Camera-type eye (tissue), 1 donor: ENCODE results near the gene DDX55. TPM values are rescaled to one million over a fixed set of nuclear protein-coding genes. Genes with fewer than 3 reads are reported as not detected.

Source experiments
- total RNA-seq: library from RNA; depleted of rRNA; stranded (reverse); fragments of >200 nt; gene quantifications from one replicate; pipeline ENCODE4 v1.2.3, GENCODE V29; 2014

Gene DDX55, protein sequence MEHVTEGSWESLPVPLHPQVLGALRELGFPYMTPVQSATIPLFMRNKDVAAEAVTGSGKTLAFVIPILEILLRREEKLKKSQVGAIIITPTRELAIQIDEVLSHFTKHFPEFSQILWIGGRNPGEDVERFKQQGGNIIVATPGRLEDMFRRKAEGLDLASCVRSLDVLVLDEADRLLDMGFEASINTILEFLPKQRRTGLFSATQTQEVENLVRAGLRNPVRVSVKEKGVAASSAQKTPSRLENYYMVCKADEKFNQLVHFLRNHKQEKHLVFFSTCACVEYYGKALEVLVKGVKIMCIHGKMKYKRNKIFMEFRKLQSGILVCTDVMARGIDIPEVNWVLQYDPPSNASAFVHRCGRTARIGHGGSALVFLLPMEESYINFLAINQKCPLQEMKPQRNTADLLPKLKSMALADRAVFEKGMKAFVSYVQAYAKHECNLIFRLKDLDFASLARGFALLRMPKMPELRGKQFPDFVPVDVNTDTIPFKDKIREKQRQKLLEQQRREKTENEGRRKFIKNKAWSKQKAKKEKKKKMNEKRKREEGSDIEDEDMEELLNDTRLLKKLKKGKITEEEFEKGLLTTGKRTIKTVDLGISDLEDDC
- 30.7 TPM for total RNA-seq

DNA sequence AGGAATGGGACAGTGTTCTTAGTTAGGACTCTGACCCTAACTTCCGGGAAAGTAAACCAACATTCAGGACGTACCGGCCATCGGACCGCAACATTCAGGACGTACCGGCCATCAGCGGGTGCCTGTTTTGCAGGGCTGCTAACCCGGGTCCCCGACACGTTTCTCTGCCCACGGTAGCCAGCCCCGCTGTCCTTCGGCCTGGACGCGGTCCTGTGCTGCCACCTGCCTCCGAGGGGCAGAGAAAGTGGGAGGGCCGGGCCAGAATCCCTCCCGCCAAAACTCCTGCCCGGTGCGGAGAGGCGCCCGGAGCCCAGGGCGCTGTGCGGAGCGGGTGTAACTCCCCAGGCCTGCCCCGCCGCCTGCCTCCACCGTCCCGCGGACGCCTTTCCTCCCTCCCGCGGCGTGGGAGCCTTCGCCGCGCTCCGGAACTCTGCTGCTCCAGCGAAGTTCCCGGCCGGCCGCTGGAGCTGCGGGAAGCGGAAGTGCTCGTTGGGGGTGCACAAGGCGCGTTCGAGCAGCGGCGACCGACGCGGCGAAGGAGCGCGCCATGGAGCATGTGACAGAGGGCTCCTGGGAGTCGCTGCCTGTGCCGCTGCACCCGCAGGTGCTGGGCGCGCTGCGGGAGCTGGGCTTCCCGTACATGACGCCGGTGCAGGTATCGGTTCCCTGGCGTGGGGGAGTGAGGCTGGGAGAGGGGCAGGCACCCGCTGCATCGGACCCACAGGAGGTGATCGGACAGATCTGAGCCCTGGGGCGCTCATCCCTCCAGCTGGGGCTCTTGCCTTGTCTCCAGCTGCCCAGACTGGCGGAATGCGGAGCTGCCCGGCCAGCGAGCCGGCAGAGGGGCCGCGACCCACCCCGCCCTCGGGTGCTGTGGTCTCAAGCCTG lies at the start of gene DDX55:
Gene DDX55 (plus strand): TSS at position 498 of the 888 bp plus-strand sequence. CDS start 50 bp downstream, at position 548.

GRCh38 chr12:123633379-123634141 lies 31.7 kb downstream of the DDX55 start, which contains the start of the genes EIF2B1 and GTF2H3:
EIF2B1 (minus strand) TSS chr12:123633686; CDS start chr12:123633557, 129 bp downstream.
GTF2H3 (plus strand) TSS chr12:123633829; CDS start chr12:123633860, 31 bp downstream.

Other genes with a start within 250 kb of the DDX55 start
- gene SBNO1, start 237.3 kb upstream of the DDX55 start, total RNA-seq = 47.3 TPM
- 52.7 TPM for gene KMT5A, start 218.0 kb upstream of the DDX55 start, total RNA-seq
- 2.8 TPM for gene RILPL2, start 165.4 kb upstream of the DDX55 start, total RNA-seq
- 21.9 TPM for gene SNRNP35, start 144.0 kb upstream of the DDX55 start, total RNA-seq
- gene RILPL1, start 68.4 kb upstream of the DDX55 start, total RNA-seq = 10.7 TPM
- 195 TPM for gene TMED2, start 17.5 kb upstream of the DDX55 start, total RNA-seq
- gene EIF2B1, start 31.6 kb downstream of the DDX55 start, total RNA-seq = 97.0 TPM
- gene GTF2H3, start 31.7 kb downstream of the DDX55 start, total RNA-seq = 39.9 TPM
- 24.1 TPM for gene TCTN2, start 69.0 kb downstream of the DDX55 start, total RNA-seq
- 23.9 TPM for gene ATP6V0A2, start 110.3 kb downstream of the DDX55 start, total RNA-seq
- gene DNAH10, start 160.2 kb downstream of the DDX55 start, total RNA-seq = 1.3 TPM